Dendritic cell treated with granulocyte-macrophage colony-stimulating factor and Interleukin-4, amounts not matched to agents 40 ng/mL and 50 ng/mL, for 4 days (primary cell): ENCODE measurements around the gene CXCL1.

Source experiments
- H3K27ac Mint-ChIP-seq: one replicate; pipeline ENCODE4 v1.8.0; 2022; ENCODE audit warnings: mild to moderate bottlenecking, mixed read lengths
- H3K27me3 Mint-ChIP-seq: one replicate; pipeline ENCODE4 v1.8.0; 2022; ENCODE audit warnings: mild to moderate bottlenecking, mixed read lengths
- H3K36me3 Mint-ChIP-seq: one replicate; pipeline ENCODE4 v1.8.0; 2022; ENCODE audit warnings: low read depth, mixed read lengths
- H3K4me1 Mint-ChIP-seq: one replicate; pipeline ENCODE4 v1.8.0; 2022; ENCODE audit warnings: low read depth, mixed read lengths
- H3K4me3 Mint-ChIP-seq: one replicate; pipeline ENCODE4 v1.8.0; 2022; ENCODE audit warnings: mild to moderate bottlenecking, moderate library complexity, mixed read lengths
- H3K9me3 Mint-ChIP-seq: one replicate; pipeline ENCODE4 v1.8.0; 2022; ENCODE audit warnings: mixed read lengths
- intact Hi-C: fragments of 100-400 bp; cut with micrococcal nuclease; formaldehyde crosslinking; loops from one replicate; pipeline ENCODE4 v1.15.0; 2022

CXCL1 gene

GRCh38 chr4:73869130-73870055, at the start of gene CXCL1:
Gene CXCL1, plus strand, starts transcription at chr4:73869393. Its CDS starts 78 bp downstream, at chr4:73869471.
- Mint-ChIP-seq H3K9me3 (peaks cover 15% of the 10 kb centered on the region), H3K27me3 (peaks cover 16% of the 10 kb centered on the region), H3K36me3 (peaks cover 5% of the 10 kb centered on the region), H3K4me3 (peak within 1 kb of the TSS; percentile 90), H3K4me1 (peaks cover 41% of the 10 kb centered on the region), H3K27ac (peak within 1 kb of the TSS; percentile 90)
- intact Hi-C loops = loop anchor here (10.0 kb wide), 1 partner anchor 135 kb away; no protein-coding TSS in a partner anchor

GRCh38 chr4:73821325-73821724, 47.9 kb upstream of the CXCL1 start:
- H3K27ac Mint-ChIP-seq = no peak overlapping the region
- H3K4me3 Mint-ChIP-seq = no peak overlapping the region
- intact Hi-C loops = no loop called here

GRCh38 chr4:73822389-73822788, 46.8 kb upstream of the CXCL1 start:
- Mint-ChIP-seq H3K4me3 (no peak overlapping the region), H3K36me3 (no peaks in the 10 kb centered on the region), H3K9me3 (peaks cover 9% of the 10 kb centered on the region), H3K4me1 (peaks cover 27% of the 10 kb centered on the region), H3K27ac (no peak overlapping the region), H3K27me3 (no peaks in the 10 kb centered on the region)
- intact Hi-C loops = no loop called here

More at GRCh38 chr4:73821325-73821724, 47.9 kb upstream of the CXCL1 start:
- Mint-ChIP-seq H3K9me3 (peaks cover 4% of the 10 kb centered on the region), H3K27me3 (no peaks in the 10 kb centered on the region), H3K36me3 (no peaks in the 10 kb centered on the region), H3K4me1 (peaks cover 33% of the 10 kb centered on the region)

GRCh38 chr4:73822812-73823504, 46.2 kb upstream of the CXCL1 start:
- H3K4me3 Mint-ChIP-seq = no peak overlapping the region
- H3K36me3 Mint-ChIP-seq = peaks cover 4% of the 10 kb centered on the region
- peaks cover 14% of the 10 kb centered on the region for H3K9me3 Mint-ChIP-seq
- no peaks in the 10 kb centered on the region for H3K27me3 Mint-ChIP-seq
- peaks cover 27% of the 10 kb centered on the region for H3K4me1 Mint-ChIP-seq
- no peak overlapping the region for H3K27ac Mint-ChIP-seq
- intact Hi-C loops = no loop called here

GRCh38 chr4:73823760-73824159, 45.4 kb upstream of the CXCL1 start:
- Mint-ChIP-seq H3K4me3 (no peak overlapping the region), H3K27ac (no peak overlapping the region), H3K36me3 (peaks cover 6% of the 10 kb centered on the region), H3K27me3 (no peaks in the 10 kb centered on the region), H3K9me3 (peaks cover 17% of the 10 kb centered on the region), H3K4me1 (peaks cover 27% of the 10 kb centered on the region)
- intact Hi-C loops = no loop called here

GRCh38 chr4:73828956-73829355, 40.2 kb upstream of the CXCL1 start:
- intact Hi-C loops = no loop called here
- no peak overlapping the region for H3K4me3 Mint-ChIP-seq
- peaks cover 17% of the 10 kb centered on the region for H3K9me3 Mint-ChIP-seq
- no peak overlapping the region for H3K27ac Mint-ChIP-seq
- H3K27me3 Mint-ChIP-seq = no peaks in the 10 kb centered on the region
- peaks cover 12% of the 10 kb centered on the region for H3K4me1 Mint-ChIP-seq
- H3K36me3 Mint-ChIP-seq = peaks cover 6% of the 10 kb centered on the region

GRCh38 chr4:73831569-73831968, 37.6 kb upstream of the CXCL1 start:
- Mint-ChIP-seq H3K9me3 (peaks cover 17% of the 10 kb centered on the region), H3K4me3 (no peak overlapping the region), H3K27ac (no peak overlapping the region), H3K36me3 (peaks cover 6% of the 10 kb centered on the region), H3K4me1 (peaks cover 17% of the 10 kb centered on the region), H3K27me3 (peaks cover 6% of the 10 kb centered on the region)
- intact Hi-C loops = no loop called here

GRCh38 chr4:73832651-73833237, 36.4 kb upstream of the CXCL1 start:
- intact Hi-C loops = no loop called here
- Mint-ChIP-seq H3K4me3 (no peak overlapping the region), H3K9me3 (peaks cover 5% of the 10 kb centered on the region), H3K27ac (no peak overlapping the region), H3K27me3 (peaks cover 10% of the 10 kb centered on the region), H3K36me3 (peaks cover 3% of the 10 kb centered on the region), H3K4me1 (peaks cover 22% of the 10 kb centered on the region)

GRCh38 chr4:73836373-73837279, 32.6 kb upstream of the CXCL1 start, which contains the start of gene CXCL6:
Gene CXCL6, plus strand, starts transcription at chr4:73836678. Its CDS starts 73 bp downstream, at chr4:73836751.
- Mint-ChIP-seq H3K27me3 (peaks cover 15% of the 10 kb centered on the region), H3K4me3 (peak within 1 kb of the TSS; percentile 74), H3K27ac (peak within 1 kb of the TSS; percentile 70), H3K36me3 (no peaks in the 10 kb centered on the region), H3K4me1 (peaks cover 11% of the 10 kb centered on the region), H3K9me3 (no peaks in the 10 kb centered on the region)
- intact Hi-C loops = no loop called here

- Mint-ChIP-seq H3K27me3 (peaks cover 15% of the 10 kb centered on the region), H3K9me3 (no peaks in the 10 kb centered on the region), H3K27ac (no peak overlapping the region), H3K4me3 (no peak overlapping the region), H3K4me1 (peaks cover 18% of the 10 kb centered on the region), H3K36me3 (no peaks in the 10 kb centered on the region)
- intact Hi-C loops = no loop called here
Measured at GRCh38 chr4:73839071-73839470, 30.1 kb upstream of the CXCL1 start.

- Mint-ChIP-seq H3K27ac (no peak overlapping the region), H3K36me3 (no peaks in the 10 kb centered on the region), H3K4me3 (no peak overlapping the region), H3K9me3 (no peaks in the 10 kb centered on the region), H3K27me3 (peaks cover 15% of the 10 kb centered on the region), H3K4me1 (peaks cover 24% of the 10 kb centered on the region)
- intact Hi-C loops = no loop called here
Measured at GRCh38 chr4:73839715-73840114, 29.5 kb upstream of the CXCL1 start.

- intact Hi-C loops = no loop called here
- H3K27ac Mint-ChIP-seq = no peak overlapping the region
- H3K27me3 Mint-ChIP-seq = peaks cover 11% of the 10 kb centered on the region
- H3K9me3 Mint-ChIP-seq = no peaks in the 10 kb centered on the region
- peaks cover 21% of the 10 kb centered on the region for H3K4me1 Mint-ChIP-seq
- no peaks in the 10 kb centered on the region for H3K36me3 Mint-ChIP-seq
- no peak overlapping the region for H3K4me3 Mint-ChIP-seq
Measured at GRCh38 chr4:73841243-73841925, 27.8 kb upstream of the CXCL1 start.

- no peak overlapping the region for H3K4me3 Mint-ChIP-seq
- no peaks in the 10 kb centered on the region for H3K9me3 Mint-ChIP-seq
- intact Hi-C loops = no loop called here
- H3K4me1 Mint-ChIP-seq = peaks cover 20% of the 10 kb centered on the region
- peaks cover 5% of the 10 kb centered on the region for H3K27me3 Mint-ChIP-seq
- H3K36me3 Mint-ChIP-seq = no peaks in the 10 kb centered on the region
- no peak overlapping the region for H3K27ac Mint-ChIP-seq
Measured at GRCh38 chr4:73842696-73843095, 26.5 kb upstream of the CXCL1 start.
